GM20000 (cell line): ENCODE measurements around the gene TENT4B.

Experiments used
- DNase-seq: peaks from one replicate; pipeline ENCODE4 v3.0.0; 2012; ENCODE audit warnings: low spot score
- TF ChIP-seq, protein P1 (sequence below): IDR thresholded peaks from 2 replicates; pipeline ENCODE4 v1.5.1; 2012; ENCODE audit warnings: mild to moderate bottlenecking, control low read depth; ENCODE audit errors: extremely low read depth, missing control alignments

Gene TENT4B

GRCh38 chr16:50273888-50274325, 120.8 kb downstream of the TENT4B start:
- TF ChIP-seq, protein P1, sequence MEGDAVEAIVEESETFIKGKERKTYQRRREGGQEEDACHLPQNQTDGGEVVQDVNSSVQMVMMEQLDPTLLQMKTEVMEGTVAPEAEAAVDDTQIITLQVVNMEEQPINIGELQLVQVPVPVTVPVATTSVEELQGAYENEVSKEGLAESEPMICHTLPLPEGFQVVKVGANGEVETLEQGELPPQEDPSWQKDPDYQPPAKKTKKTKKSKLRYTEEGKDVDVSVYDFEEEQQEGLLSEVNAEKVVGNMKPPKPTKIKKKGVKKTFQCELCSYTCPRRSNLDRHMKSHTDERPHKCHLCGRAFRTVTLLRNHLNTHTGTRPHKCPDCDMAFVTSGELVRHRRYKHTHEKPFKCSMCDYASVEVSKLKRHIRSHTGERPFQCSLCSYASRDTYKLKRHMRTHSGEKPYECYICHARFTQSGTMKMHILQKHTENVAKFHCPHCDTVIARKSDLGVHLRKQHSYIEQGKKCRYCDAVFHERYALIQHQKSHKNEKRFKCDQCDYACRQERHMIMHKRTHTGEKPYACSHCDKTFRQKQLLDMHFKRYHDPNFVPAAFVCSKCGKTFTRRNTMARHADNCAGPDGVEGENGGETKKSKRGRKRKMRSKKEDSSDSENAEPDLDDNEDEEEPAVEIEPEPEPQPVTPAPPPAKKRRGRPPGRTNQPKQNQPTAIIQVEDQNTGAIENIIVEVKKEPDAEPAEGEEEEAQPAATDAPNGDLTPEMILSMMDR: no peak
- DNase-seq: peak; percentile 85

DNA sequence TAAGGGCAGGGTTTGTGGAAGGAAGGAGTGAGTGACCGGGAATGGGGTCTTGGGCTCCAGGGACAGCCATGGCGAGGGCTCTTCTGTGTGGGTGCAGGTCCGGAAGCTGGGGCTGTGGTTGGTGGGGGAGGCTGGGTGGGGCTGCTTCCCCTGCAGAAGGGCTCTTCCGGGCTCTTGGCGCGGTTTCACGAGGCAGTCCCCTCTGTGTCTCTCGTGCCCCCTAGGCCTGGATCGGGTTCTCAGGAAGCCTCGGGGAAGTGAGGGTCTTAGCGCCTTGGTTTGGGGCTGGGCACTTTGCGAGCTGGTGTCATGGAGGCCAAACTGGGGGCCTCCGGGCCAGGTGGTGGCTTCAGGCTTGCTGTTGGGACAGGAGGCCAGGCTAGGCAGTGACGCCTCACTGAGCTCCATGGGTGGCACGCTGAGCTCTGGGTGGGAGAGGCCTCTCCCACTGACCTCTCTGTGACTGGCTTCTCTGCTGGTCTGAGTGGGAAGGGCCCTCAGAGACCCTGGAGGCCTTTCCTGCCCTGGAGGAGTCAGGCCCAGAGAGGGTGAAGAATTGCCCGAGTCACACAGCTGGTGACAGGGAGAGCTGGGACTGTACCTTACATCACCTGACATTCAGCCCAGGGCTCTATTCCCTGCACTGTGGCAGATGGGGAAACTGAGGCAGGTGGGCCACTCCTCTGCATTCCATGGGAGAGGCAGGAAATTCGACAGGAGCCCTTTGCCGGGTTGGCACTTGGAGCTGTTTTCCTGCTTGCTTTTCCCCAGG, 121.4 kb downstream of the TENT4B start:
- peak; percentile 73 for DNase-seq
- TF ChIP-seq, protein P1: no peak

DNA sequence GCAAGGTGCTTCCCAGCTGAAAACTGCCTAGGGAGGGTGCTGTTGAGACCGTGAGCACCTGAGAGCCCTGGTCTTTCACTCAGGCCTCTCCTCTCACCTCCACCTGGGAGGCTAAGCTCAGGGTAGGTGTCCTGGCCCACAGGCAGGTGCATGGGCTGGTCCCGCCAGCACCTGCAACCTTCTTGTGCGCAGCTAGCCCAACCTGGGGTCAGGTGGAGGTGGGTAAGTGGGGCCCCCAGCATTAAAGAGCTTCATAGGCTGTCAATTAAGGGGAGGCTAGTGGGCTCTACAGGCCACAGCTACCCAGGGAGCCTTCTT, 122.0 kb downstream of the TENT4B start:
- DNase-seq: no peak
- TF ChIP-seq, protein P1: no peak

- DNase-seq: no peak
- TF ChIP-seq, protein P1: no peak
These were observed 122.6 kb downstream of the TENT4B start for GRCh38 chr16:50275428-50276325.

- TF ChIP-seq, protein P1: no peak
- DNase-seq: no peak
These were observed 123.2 kb downstream of the TENT4B start for GRCh38 chr16:50276326-50276640.

DNA sequence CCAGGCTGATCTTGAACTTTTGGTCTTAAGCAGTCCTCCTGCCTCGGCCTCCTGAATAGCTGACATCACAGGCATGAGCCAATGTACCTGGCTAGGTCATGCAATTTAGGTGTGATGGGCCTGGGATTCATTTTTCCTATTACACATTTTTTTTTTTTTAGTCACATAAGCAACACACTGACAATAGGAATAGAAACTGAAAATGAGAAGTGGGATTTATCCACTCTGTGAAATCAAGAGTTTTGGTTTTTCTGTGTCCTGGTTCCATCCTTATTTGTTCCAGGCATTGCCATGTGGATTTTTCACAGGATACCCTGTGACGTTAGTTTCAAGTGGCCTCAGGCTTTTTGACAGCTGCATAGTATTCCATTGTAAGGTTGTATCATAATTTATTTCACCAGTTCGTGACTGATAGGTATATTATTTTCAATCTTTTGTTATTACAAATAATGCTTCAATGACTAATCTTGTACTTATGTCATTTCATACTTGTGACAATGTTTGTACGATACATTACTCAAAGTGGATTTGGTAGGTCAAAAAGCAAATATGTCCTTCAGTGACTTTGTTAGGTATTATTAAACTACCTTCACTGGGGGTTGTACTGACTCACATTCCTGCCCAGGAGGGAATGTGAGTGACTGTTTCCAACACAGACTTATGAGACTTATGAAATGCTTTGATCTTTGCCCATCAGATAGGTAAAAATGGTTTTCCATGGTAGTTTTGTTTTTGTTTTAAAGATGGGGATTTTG, 123.9 kb downstream of the TENT4B start:
- no peak for DNase-seq

More for the DNA sequence above, 123.9 kb downstream of the TENT4B start:
- TF ChIP-seq, protein P1: no peak
